CD4-positive, alpha-beta T cell (primary cell): ENCODE results near the gene PRPF19. TPM values are rescaled to one million over a fixed set of nuclear protein-coding genes. Genes with fewer than 3 reads are reported as not detected.

Experiments
- ATAC-seq: fragments of 200-7000 bp; cut with Tn5 transposase; one replicate; pipeline ENCODE4 v1.10.0; 2022; ENCODE audit warnings: mild to moderate bottlenecking; ENCODE audit not compliant: poor library complexity
- CTCF ChIA-PET: fragments of 350-600 bp; sonication (Branson Sonifier 250); formaldehyde crosslinking; loops from one replicate; lab custom pipeline; 2021; ENCODE audit warnings: antibody characterized with exemption, inconsistent platforms; lab: Charles Lee
- POLR2A ChIA-PET: fragments of 350-600 bp; sonication (Branson Sonifier 250); formaldehyde crosslinking; loops from one replicate; lab custom pipeline; 2021; ENCODE audit warnings: antibody characterized with exemption, inconsistent platforms; lab: Charles Lee
- DNase-seq, 14 experiments: peaks; one replicate each; pipeline ENCODE4 v3.0.0-alpha.2; 2013 to 2020; ENCODE audit warnings: mixed read lengths in 2 of 14
- H3K27ac ChIP-seq, 2 donors: one replicate each; pipeline versions ENCODE4 v1.5.1 to v1.7.0; 2013; ENCODE audit warnings: low read length in 2 of 2, low read depth in 1 of 2, mild to moderate bottlenecking in 1 of 2
- H3K27me3 ChIP-seq, 2 experiments: 1 replicate in 1 of 2; 2 replicates in 1 of 2; pipeline versions ENCODE4 v1.6.1 to v1.7.0; 2013; ENCODE audit warnings: low read length in 2 of 2, control low read depth in 1 of 2, mild to moderate bottlenecking in 1 of 2, moderate library complexity in 1 of 2; ENCODE audit not compliant: insufficient read depth in 2 of 2, control insufficient read depth in 1 of 2
- H3K36me3 ChIP-seq: one replicate; pipeline ENCODE4 v1.6.1; 2013; ENCODE audit warnings: low read length, control low read depth; ENCODE audit not compliant: insufficient read depth
- H3K4me1 ChIP-seq: one replicate; pipeline ENCODE4 v1.6.1; 2013; ENCODE audit warnings: low read length, control low read depth; ENCODE audit not compliant: insufficient read depth
- H3K4me3 ChIP-seq: one replicate; pipeline ENCODE4 v1.5.1; 2013; ENCODE audit warnings: mild to moderate bottlenecking, low read length, moderate library complexity
- H3K9me3 ChIP-seq, 2 experiments: 1 replicate in 1 of 2; 2 replicates in 1 of 2; pipeline versions ENCODE4 v1.6.1 to v1.7.0; 2013; ENCODE audit warnings: low read length in 2 of 2, mild to moderate bottlenecking in 2 of 2, control low read depth in 1 of 2, moderate library complexity in 1 of 2; ENCODE audit not compliant: control insufficient read depth in 1 of 2, insufficient read depth in 1 of 2
- H3K27ac Mint-ChIP-seq: one replicate; pipeline ENCODE4 v1.8.0; 2020; ENCODE audit warnings: mixed read lengths
- H3K27me3 Mint-ChIP-seq: one replicate; pipeline ENCODE4 v1.8.0; 2021; ENCODE audit warnings: mixed read lengths
- H3K36me3 Mint-ChIP-seq: one replicate; pipeline ENCODE4 v1.8.0; 2021; ENCODE audit warnings: low read depth, mixed read lengths
- H3K4me1 Mint-ChIP-seq: one replicate; pipeline ENCODE4 v1.8.0; 2021; ENCODE audit warnings: low read depth, mixed read lengths
- H3K4me3 Mint-ChIP-seq: one replicate; pipeline ENCODE4 v1.8.0; 2020; ENCODE audit warnings: mild to moderate bottlenecking, mixed read lengths
- H3K9me3 Mint-ChIP-seq: one replicate; pipeline ENCODE4 v1.8.0; 2020; ENCODE audit warnings: mixed read lengths
- intact Hi-C, 2 experiments: fragments of 100-400 bp; cut with DNase I in 1 of 2; cut with micrococcal nuclease in 1 of 2; formaldehyde crosslinking; loops; one replicate each; pipeline versions ENCODE4 v1.15.1 to v1.9.0; 2023 to 2025; cut with DNase I, micrococcal nuclease
- total RNA-seq, 174 experiments: library from RNA in 2 of 174; stranded (reverse) in 2 of 174; gene quantifications; one replicate each; pipeline ENCODE4 v1.2.3 and lab custom pipeline; 2021 to 2026
- TF ChIP-seq, protein P1 (sequence below): fragments of 200-600 bp; IDR thresholded peaks from one replicate; pipeline ENCODE4 v1.8.0; 2022; ENCODE audit warnings: antibody characterized with exemption, mild to moderate bottlenecking

Gene PRPF19
- total RNA-seq, 2 experiments from 2014 or later, result 63.2 to 67.3 TPM

DNA sequence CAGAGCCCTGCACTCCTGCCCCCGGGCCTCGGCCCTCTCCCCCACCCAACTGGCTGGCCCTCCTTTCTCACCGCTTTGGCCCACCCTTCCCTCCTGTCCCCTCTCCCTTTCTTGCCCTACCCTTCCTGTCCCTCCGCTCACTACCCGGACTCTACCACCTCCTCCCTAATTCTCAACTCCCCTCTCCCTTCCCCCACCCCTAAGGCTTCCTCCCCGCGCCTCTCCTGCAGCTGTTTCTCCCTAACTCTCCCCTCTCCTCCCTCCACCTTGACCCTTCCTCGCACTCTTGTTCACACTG is 45.2 kb upstream of the PRPF19 start:
- ATAC-seq (peak; percentile 3), DNase-seq (peak in 1 of 14 experiments; percentile 24)
- Mint-ChIP-seq H3K27me3 (peaks cover 8% of the 10 kb centered on the region), H3K27ac (peak overlapping the region; percentile 79), H3K4me3 (peak overlapping the region; percentile 89), H3K9me3 (no peaks in the 10 kb centered on the region), H3K4me1 (peaks cover 35% of the 10 kb centered on the region), H3K36me3 (no peaks in the 10 kb centered on the region)
- Histone ChIP-seq H3K27ac (no peak overlapping the region), H3K36me3 (no peaks in the 10 kb centered on the region), H3K4me3 (peak overlapping the region; percentile 51), H3K9me3 (no peaks in the 10 kb centered on the region), H3K4me1 (peaks cover 29% of the 10 kb centered on the region), H3K27me3 (peaks cover 0 to 13% of the 10 kb centered on the region in 2 experiments)
- intact Hi-C loops, result loop anchor here in 1 of 2 experiments (5.0 kb wide), 1 partner anchor 34 kb away; no protein-coding TSS in a partner anchor
- CTCF ChIA-PET, result interaction anchor here (1.2 kb wide), 1 partner anchor 36 kb away, joined by 3 read pairs; no protein-coding TSS in a partner anchor
- TF ChIP-seq, protein P1, sequence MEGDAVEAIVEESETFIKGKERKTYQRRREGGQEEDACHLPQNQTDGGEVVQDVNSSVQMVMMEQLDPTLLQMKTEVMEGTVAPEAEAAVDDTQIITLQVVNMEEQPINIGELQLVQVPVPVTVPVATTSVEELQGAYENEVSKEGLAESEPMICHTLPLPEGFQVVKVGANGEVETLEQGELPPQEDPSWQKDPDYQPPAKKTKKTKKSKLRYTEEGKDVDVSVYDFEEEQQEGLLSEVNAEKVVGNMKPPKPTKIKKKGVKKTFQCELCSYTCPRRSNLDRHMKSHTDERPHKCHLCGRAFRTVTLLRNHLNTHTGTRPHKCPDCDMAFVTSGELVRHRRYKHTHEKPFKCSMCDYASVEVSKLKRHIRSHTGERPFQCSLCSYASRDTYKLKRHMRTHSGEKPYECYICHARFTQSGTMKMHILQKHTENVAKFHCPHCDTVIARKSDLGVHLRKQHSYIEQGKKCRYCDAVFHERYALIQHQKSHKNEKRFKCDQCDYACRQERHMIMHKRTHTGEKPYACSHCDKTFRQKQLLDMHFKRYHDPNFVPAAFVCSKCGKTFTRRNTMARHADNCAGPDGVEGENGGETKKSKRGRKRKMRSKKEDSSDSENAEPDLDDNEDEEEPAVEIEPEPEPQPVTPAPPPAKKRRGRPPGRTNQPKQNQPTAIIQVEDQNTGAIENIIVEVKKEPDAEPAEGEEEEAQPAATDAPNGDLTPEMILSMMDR, result no peak
- POLR2A ChIA-PET, result interaction anchor here (0.6 kb wide), 1 partner anchor 20 kb away, joined by 4 read pairs; the partner anchor contains the start of gene CD6

DNA sequence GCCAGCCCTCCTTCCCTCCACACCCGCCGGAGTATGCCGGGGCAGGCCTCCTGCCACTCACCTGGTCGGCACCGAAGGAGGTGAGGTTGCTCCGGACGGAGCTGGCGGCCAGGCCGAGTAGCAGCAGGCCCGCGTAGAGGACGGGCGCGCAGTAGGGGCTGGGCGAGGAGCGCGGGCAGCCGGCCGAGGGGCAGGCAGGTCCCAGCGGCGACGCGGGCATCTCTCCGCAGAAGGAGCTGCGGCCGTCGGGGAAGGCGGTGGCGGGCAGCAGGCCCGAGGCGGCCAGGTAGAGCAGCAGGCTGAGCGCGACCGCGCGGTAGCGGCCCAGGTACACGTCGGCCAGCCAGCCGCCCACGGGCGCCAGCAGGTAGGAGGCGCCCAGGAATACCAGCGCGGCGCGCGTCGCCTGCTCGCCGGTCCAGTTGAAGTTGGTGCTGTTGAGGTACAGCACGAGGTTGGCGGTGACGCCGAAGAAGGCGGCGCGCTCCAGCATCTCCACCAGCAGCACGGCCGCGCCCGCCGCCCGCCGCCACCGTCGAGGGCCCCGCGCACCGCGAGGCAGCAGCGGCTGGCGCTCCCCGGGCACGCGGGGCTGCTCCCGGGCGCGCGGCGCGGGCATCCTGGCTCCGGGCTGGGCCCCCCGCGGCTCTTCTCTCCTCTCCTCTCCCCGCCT is 44.7 kb upstream of the PRPF19 start:
- ChIA-PET CTCF (no interaction called here), POLR2A (interaction anchor here (0.6 kb wide), 1 partner anchor 21 kb away, joined by 4 read pairs; the partner anchor contains the start of gene CD6)
- Mint-ChIP-seq H3K27me3 (peaks cover 8% of the 10 kb centered on the region), H3K4me3 (no peak overlapping the region), H3K27ac (no peak overlapping the region), H3K9me3 (no peaks in the 10 kb centered on the region), H3K4me1 (peaks cover 35% of the 10 kb centered on the region), H3K36me3 (no peaks in the 10 kb centered on the region)
- no peaks in the 10 kb centered on the region for H3K9me3 ChIP-seq
- H3K36me3 ChIP-seq, result no peaks in the 10 kb centered on the region
- peak overlapping the region; percentile 51 for H3K4me3 ChIP-seq
- DNase-seq (peak in 7 of 14 experiments; percentile 22 to 67 (median 52)), ATAC-seq (peak; percentile 33)
- H3K27ac ChIP-seq, result no peak overlapping the region
- intact Hi-C loops, result loop anchor here in 1 of 2 experiments (5.0 kb wide), 1 partner anchor 34 kb away; no protein-coding TSS in a partner anchor
- TF ChIP-seq, protein P1, result no peak
- H3K27me3 ChIP-seq, result peaks cover 0 to 13% of the 10 kb centered on the region in 2 experiments
- H3K4me1 ChIP-seq, result peaks cover 29% of the 10 kb centered on the region

DNA sequence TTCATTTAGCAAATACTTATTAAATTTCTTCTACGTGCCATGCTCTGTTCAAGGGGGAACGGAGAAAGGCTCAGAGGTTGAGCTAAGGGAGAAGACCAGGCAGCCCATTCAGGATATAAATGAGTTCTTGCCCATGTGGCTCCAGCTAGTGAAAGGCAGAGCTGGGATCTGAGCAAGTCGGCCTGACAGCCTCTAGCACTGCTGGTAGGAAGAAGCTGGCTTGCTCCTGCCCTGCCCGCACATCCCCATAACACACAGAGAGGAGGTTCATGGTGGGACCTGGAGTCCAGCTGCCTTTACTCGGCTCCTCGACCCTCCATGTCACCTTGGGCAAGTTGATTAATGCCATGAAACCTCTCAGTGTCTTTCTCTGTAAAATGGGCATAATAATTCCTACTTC is 43.6 kb upstream of the PRPF19 start:
- ATAC-seq (no peak), DNase-seq (no peak)
- H3K27ac Mint-ChIP-seq, result peak overlapping the region; percentile 15
- H3K27ac ChIP-seq, result no peak overlapping the region
- peak overlapping the region; percentile 20 for H3K4me3 ChIP-seq
- ChIA-PET POLR2A (interaction anchor here (0.6 to 0.8 kb wide), 3 partner anchors 23 to 152 kb away, joined by 3 to 4 read pairs (median 3); partner anchors contain the start of gene CD5), CTCF (interaction anchor here (1.0 to 1.6 kb wide), 2 partner anchors 11 to 35 kb away, joined by 3 to 5 read pairs; no protein-coding TSS in a partner anchor)
- no peaks in the 10 kb centered on the region for H3K36me3 Mint-ChIP-seq
- H3K4me1 ChIP-seq, result peaks cover 29% of the 10 kb centered on the region
- H3K27me3 ChIP-seq, result peaks cover 0 to 13% of the 10 kb centered on the region in 2 experiments
- no peaks in the 10 kb centered on the region for H3K36me3 ChIP-seq
- peak overlapping the region; percentile 71 for H3K4me3 Mint-ChIP-seq
- H3K9me3 ChIP-seq, result no peaks in the 10 kb centered on the region
- no peaks in the 10 kb centered on the region for H3K9me3 Mint-ChIP-seq
- TF ChIP-seq, protein P1, result no peak
- intact Hi-C loops, result loop anchor here in 1 of 2 experiments (5.0 kb wide), 1 partner anchor 33 kb away; no protein-coding TSS in a partner anchor
- peaks cover 8% of the 10 kb centered on the region for H3K27me3 Mint-ChIP-seq
- H3K4me1 Mint-ChIP-seq, result peaks cover 30% of the 10 kb centered on the region
